ENCODE measurements around the gene GDI1.

GDI1 gene

GRCh38 chrX:154459832-154460231 is 22.9 kb downstream of the GDI1 start:
- Histone ChIP-seq H3K4me3 (ENCODE audit: insufficient read length, low read depth) (no peak overlapping the region), H3K36me3 (ENCODE audit: insufficient read depth, insufficient read length, low read length) (peaks cover 21% of the 10 kb centered on the region), H3K4me1 (ENCODE audit: insufficient read depth, insufficient read length) (no peaks in the 10 kb centered on the region), H3K27me3 (ENCODE audit: insufficient read depth, insufficient read length) (no peaks in the 10 kb centered on the region), H3K9ac (ENCODE audit: insufficient read length, low read depth) (no peak overlapping the region), H3K9me3 (ENCODE audit: insufficient read depth, low read length) (no peaks in the 10 kb centered on the region)
- TF ChIP-seq YY1 (IDR thresholded peaks at IDR 0.05; ENCODE audit: insufficient read depth, insufficient read length) (no peak), ZNF274 (IDR thresholded peaks at IDR 0.05; ENCODE audit: low read depth, low read length) (no peak), SUZ12 (IDR thresholded peaks at IDR 0.05; ENCODE audit: extremely low read depth, insufficient read depth, insufficient read length) (no peak)
- no peak for DNase-seq (ENCODE audit: low read depth, low spot score)

DNA sequence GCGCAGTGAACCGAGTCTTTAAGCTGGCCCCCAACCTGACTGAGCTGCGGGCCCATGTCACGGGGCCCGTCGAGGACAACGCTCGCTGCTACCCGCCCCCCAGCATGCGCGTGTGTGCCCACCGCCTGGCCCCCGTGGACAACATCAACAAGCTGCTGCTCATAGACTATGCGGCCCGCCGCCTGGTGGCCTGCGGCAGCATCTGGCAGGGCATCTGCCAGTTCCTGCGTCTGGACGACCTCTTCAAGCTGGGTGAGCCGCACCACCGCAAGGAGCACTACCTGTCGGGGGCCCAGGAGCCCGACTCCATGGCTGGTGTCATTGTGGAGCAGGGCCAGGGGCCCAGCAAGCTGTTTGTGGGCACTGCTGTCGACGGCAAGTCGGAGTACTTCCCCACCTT is 23.4 kb downstream of the GDI1 start:
- no peaks in the 10 kb centered on the region for H3K9me3 ChIP-seq (ENCODE audit: insufficient read depth, low read length)
- no peak overlapping the region for H3K9ac ChIP-seq (ENCODE audit: insufficient read length, low read depth)
- no peak for DNase-seq (ENCODE audit: low read depth, low spot score)
- TF ChIP-seq ZNF274 (IDR thresholded peaks at IDR 0.05; ENCODE audit: low read depth, low read length) (no peak), SUZ12 (IDR thresholded peaks at IDR 0.05; ENCODE audit: extremely low read depth, insufficient read depth, insufficient read length) (no peak), YY1 (IDR thresholded peaks at IDR 0.05; ENCODE audit: insufficient read depth, insufficient read length) (no peak)
- H3K27me3 ChIP-seq (ENCODE audit: insufficient read depth, insufficient read length), result no peaks in the 10 kb centered on the region
- peaks cover 24% of the 10 kb centered on the region for H3K36me3 ChIP-seq (ENCODE audit: insufficient read depth, insufficient read length, low read length)
- H3K4me3 ChIP-seq (ENCODE audit: insufficient read length, low read depth), result no peak overlapping the region
- no peaks in the 10 kb centered on the region for H3K4me1 ChIP-seq (ENCODE audit: insufficient read depth, insufficient read length)

- Histone ChIP-seq H3K4me3 (ENCODE audit: insufficient read length, low read depth) (no peak overlapping the region), H3K36me3 (ENCODE audit: insufficient read depth, insufficient read length, low read length) (peaks cover 39% of the 10 kb centered on the region), H3K9ac (ENCODE audit: insufficient read length, low read depth) (no peak overlapping the region), H3K9me3 (ENCODE audit: insufficient read depth, low read length) (no peaks in the 10 kb centered on the region), H3K4me1 (ENCODE audit: insufficient read depth, insufficient read length) (no peaks in the 10 kb centered on the region), H3K27me3 (ENCODE audit: insufficient read depth, insufficient read length) (no peaks in the 10 kb centered on the region)
- DNase-seq (ENCODE audit: low read depth, low spot score), result no peak
- TF ChIP-seq ZNF274 (IDR thresholded peaks at IDR 0.05; ENCODE audit: low read depth, low read length) (no peak), YY1 (IDR thresholded peaks at IDR 0.05; ENCODE audit: insufficient read depth, insufficient read length) (no peak), SUZ12 (IDR thresholded peaks at IDR 0.05; ENCODE audit: extremely low read depth, insufficient read depth, insufficient read length) (no peak)
Measured at GRCh38 chrX:154462396-154462795, 25.4 kb downstream of the GDI1 start.

DNA sequence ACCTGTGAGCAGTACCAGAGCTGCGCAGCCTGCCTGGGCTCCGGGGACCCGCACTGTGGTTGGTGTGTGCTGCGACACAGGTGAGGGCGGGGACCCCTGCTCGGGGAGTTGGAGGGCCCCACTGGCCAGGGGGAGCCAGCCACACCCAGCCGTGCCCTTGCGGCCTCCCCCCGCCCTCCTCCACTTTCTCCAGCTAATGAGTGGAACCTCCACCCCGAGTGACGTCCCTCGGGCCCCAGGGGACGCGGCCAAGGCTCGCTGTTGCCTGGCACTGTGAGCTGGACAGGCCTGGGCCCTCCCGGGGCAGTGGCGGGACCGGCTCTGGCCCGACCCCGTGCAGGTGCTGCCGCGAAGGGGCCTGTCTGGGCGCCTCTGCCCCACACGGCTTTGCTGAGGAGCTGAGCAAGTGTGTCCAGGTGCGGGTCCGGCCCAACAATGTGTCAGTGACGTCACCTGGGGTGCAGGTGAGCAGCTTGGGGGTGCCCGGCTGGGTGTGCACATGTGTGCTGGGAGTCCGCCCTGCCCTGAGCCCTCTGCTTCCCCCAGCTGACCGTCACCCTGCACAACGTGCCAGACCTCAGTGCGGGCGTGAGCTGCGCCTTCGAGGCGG is 26.8 kb downstream of the GDI1 start:
- Histone ChIP-seq H3K9ac (ENCODE audit: insufficient read length, low read depth) (no peak overlapping the region), H3K4me1 (ENCODE audit: insufficient read depth, insufficient read length) (no peaks in the 10 kb centered on the region), H3K9me3 (ENCODE audit: insufficient read depth, low read length) (no peaks in the 10 kb centered on the region), H3K36me3 (ENCODE audit: insufficient read depth, insufficient read length, low read length) (peaks cover 47% of the 10 kb centered on the region), H3K4me3 (ENCODE audit: insufficient read length, low read depth) (no peak overlapping the region), H3K27me3 (ENCODE audit: insufficient read depth, insufficient read length) (no peaks in the 10 kb centered on the region)
- no peak for DNase-seq (ENCODE audit: low read depth, low spot score)
- no peak for TF ChIP-seq YY1 (IDR thresholded peaks at IDR 0.05; ENCODE audit: insufficient read depth, insufficient read length)
- no peak for TF ChIP-seq SUZ12 (IDR thresholded peaks at IDR 0.05; ENCODE audit: extremely low read depth, insufficient read depth, insufficient read length)
- TF ChIP-seq ZNF274 (IDR thresholded peaks at IDR 0.05; ENCODE audit: low read depth, low read length), result no peak

DNA sequence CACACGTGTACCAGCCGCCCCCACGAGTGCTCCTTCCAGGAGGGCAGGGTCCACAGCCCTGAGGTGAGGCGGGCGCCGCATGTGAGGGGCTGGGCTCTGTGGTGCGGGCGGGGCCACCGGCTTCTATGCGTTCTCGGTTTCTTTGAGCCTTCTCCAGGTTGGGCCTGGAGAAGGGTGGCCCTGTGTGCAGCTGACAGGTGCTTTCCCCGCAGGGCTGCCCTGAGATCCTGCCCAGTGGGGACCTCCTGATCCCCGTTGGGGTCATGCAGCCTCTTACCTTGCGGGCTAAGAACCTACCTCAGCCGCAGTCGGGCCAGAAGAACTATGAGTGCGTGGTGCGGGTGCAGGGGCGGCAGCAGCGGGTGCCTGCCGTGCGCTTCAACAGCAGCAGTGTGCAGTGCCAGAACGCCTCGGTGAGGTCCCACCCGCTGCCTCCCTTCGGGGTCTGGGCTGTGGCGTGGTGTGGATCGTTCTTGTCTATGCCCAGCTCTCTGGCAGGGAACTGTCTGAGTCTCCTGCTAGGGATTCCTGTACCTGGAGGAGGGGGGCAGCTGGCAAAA is 27.9 kb downstream of the GDI1 start:
- peaks cover 54% of the 10 kb centered on the region for H3K36me3 ChIP-seq (ENCODE audit: insufficient read depth, insufficient read length, low read length)
- no peak overlapping the region for H3K4me3 ChIP-seq (ENCODE audit: insufficient read length, low read depth)
- no peaks in the 10 kb centered on the region for H3K4me1 ChIP-seq (ENCODE audit: insufficient read depth, insufficient read length)
- H3K27me3 ChIP-seq (ENCODE audit: insufficient read depth, insufficient read length), result no peaks in the 10 kb centered on the region
- TF ChIP-seq YY1 (IDR thresholded peaks at IDR 0.05; ENCODE audit: insufficient read depth, insufficient read length) (no peak), SUZ12 (IDR thresholded peaks at IDR 0.05; ENCODE audit: extremely low read depth, insufficient read depth, insufficient read length) (no peak), ZNF274 (IDR thresholded peaks at IDR 0.05; ENCODE audit: low read depth, low read length) (no peak)
- H3K9ac ChIP-seq (ENCODE audit: insufficient read length, low read depth), result no peak overlapping the region
- H3K9me3 ChIP-seq (ENCODE audit: insufficient read depth, low read length), result no peaks in the 10 kb centered on the region
- no peak for DNase-seq (ENCODE audit: low read depth, low spot score)

DNA sequence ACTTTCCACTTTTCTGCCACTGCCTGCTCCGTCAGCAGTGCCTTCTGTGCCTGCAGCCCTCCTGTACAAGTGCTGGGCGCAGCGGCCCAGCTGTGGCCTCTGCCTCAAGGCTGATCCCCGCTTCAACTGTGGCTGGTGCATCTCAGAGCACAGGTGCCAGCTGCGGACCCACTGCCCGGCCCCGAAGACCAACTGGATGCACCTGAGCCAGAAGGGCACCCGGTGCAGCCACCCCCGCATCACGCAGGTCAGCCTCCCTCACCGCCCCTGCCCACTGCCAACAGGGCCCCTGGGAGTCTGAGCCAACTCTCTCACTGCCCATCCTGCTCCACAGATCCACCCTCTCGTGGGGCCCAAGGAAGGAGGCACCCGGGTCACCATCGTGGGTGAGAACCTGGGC is 28.6 kb downstream of the GDI1 start:
- no peak overlapping the region for H3K9ac ChIP-seq (ENCODE audit: insufficient read length, low read depth)
- no peaks in the 10 kb centered on the region for H3K9me3 ChIP-seq (ENCODE audit: insufficient read depth, low read length)
- H3K36me3 ChIP-seq (ENCODE audit: insufficient read depth, insufficient read length, low read length), result peaks cover 57% of the 10 kb centered on the region
- no peaks in the 10 kb centered on the region for H3K4me1 ChIP-seq (ENCODE audit: insufficient read depth, insufficient read length)
- TF ChIP-seq ZNF274 (IDR thresholded peaks at IDR 0.05; ENCODE audit: low read depth, low read length), result no peak
- no peak for TF ChIP-seq SUZ12 (IDR thresholded peaks at IDR 0.05; ENCODE audit: extremely low read depth, insufficient read depth, insufficient read length)
- TF ChIP-seq YY1 (IDR thresholded peaks at IDR 0.05; ENCODE audit: insufficient read depth, insufficient read length), result no peak
- no peak for DNase-seq (ENCODE audit: low read depth, low spot score)
- H3K4me3 ChIP-seq (ENCODE audit: insufficient read length, low read depth), result no peak overlapping the region
- no peaks in the 10 kb centered on the region for H3K27me3 ChIP-seq (ENCODE audit: insufficient read depth, insufficient read length)

- Histone ChIP-seq H3K4me1 (ENCODE audit: insufficient read depth, insufficient read length) (no peaks in the 10 kb centered on the region), H3K36me3 (ENCODE audit: insufficient read depth, insufficient read length, low read length) (peaks cover 57% of the 10 kb centered on the region), H3K4me3 (ENCODE audit: insufficient read length, low read depth) (no peak overlapping the region), H3K9me3 (ENCODE audit: insufficient read depth, low read length) (no peaks in the 10 kb centered on the region), H3K27me3 (ENCODE audit: insufficient read depth, insufficient read length) (no peaks in the 10 kb centered on the region), H3K9ac (ENCODE audit: insufficient read length, low read depth) (no peak overlapping the region)
- no peak for TF ChIP-seq SUZ12 (IDR thresholded peaks at IDR 0.05; ENCODE audit: extremely low read depth, insufficient read depth, insufficient read length)
- no peak for TF ChIP-seq YY1 (IDR thresholded peaks at IDR 0.05; ENCODE audit: insufficient read depth, insufficient read length)
- TF ChIP-seq ZNF274 (IDR thresholded peaks at IDR 0.05; ENCODE audit: low read depth, low read length), result no peak
- DNase-seq (ENCODE audit: low read depth, low spot score), result no peak
Measured at GRCh38 chrX:154466036-154466435, 29.1 kb downstream of the GDI1 start.
